NCI-H774 (cell line): ENCODE results near the gene EFNA2.

Experiments
- DNase-seq: peaks from one replicate; lab custom pipeline; 2025; lab: John Stamatoyannopoulos, UW

EFNA2 gene

GRCh38 chr19:1249298-1249989 is 36.2 kb upstream of the EFNA2 start:
- DNase-seq = peak; percentile 91

GRCh38 chr19:1249990-1250436 is 35.7 kb upstream of the EFNA2 start:
- DNase-seq = no peak

DNA sequence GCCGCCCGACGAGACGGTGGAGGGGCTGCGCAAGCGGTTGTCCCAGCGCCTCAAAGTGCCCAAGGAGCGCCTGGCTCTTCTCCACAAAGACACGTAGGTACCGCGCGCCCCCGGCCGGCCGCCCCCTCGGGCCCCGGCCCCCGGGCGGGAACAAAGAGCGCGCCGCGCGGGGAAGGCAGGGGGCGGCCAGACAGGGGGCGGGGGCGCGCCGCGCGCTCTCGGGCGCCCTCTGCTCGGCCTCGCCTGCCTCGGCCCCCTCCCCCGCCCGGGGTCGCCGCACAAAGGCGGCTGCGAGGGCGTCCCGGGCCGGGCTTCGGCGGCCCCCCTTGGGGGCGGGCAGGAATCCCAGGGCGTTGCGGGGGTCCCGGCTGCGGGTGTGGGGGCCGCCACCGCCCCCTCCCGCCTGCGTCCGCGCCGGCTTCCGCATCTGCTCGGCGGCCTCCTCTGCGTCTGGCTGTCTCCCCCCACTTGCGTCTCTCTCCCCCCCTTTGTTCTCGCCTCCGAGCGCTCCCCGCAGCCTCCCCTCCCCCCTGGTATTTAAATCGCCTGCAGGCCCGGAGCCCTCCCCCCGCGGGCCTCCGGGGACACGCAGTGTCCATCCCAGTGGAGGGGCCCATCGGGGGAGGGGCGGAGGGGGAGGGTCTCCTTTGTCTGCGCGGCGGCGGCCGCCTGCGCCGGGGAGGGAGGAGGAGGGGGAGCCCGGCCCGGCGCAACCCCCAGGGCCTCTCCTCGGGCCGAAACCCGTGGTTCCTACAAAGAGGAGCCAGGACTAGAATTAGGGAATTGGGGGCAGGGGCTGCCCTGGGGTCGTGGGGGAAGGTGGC is 35.0 kb upstream of the EFNA2 start:
- no peak for DNase-seq

GRCh38 chr19:1251330-1252220 is 34.1 kb upstream of the EFNA2 start:
- no peak for DNase-seq

DNA sequence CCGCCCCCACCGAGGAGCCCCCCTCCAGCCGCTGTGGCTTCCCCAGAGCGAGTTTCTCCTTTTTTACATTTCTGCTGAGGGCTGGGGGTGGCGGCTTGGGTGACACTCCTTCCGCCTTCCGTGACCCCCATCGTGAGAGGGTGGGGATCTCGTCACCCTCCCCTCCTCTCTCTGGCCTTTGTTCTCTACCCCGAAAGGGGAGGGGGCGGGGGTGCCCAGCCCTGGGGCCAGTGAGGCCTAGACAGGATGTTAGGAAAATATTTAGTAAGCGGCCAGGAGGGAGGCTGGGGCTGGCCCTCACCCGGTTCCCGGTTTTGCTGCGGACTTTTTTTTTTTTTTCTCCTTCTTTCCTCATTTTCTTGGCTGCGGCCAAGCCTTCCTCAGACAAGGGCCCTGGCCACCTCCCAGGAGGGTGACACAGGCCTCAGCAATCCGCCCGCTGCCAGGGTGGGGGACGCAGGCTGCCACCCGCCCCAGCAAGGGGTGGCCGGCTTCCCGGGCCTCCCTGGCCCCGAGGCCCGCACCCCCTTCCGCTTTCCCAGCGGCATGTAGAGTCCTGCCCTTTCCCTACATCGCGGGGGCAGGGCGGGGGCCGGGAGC is 33.4 kb upstream of the EFNA2 start:
- DNase-seq = no peak

DNA sequence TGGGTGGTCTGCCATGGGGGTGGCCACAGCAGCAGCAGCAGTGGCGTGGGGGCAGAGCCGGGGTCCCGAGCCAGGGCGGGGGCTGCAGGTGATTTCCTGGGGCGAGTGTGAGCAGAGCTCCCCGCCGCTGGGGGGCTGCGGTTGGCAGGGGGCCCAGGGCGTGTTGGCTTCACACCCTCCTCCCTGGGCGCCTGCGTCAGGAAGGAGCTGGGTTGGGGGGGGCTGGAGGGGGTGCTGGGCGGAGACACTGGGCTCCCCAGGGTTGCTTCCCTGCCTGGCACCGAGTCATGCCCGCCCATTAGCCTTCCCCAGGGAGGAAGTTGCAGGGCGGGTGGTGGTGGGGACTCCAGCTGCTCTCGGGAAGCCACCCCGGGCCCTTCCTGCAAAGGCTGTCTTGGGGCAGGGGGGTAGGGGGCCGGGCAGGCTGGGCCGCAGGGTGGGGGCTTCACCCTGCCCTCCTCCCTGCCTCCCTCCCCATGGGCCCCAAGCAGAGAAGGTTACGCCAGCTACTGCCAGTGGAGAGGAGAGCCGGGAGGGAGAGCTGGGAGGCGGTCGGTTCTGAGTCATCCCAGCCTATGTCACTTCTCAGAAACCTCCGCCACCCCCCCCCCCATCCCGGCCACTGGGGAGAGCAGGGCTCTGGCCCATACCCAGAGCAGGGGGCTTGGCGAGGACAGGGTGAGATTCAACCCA is 32.7 kb upstream of the EFNA2 start:
- no peak for DNase-seq

- DNase-seq = no peak
These were observed 32.1 kb upstream of the EFNA2 start for GRCh38 chr19:1253514-1254080.

DNA sequence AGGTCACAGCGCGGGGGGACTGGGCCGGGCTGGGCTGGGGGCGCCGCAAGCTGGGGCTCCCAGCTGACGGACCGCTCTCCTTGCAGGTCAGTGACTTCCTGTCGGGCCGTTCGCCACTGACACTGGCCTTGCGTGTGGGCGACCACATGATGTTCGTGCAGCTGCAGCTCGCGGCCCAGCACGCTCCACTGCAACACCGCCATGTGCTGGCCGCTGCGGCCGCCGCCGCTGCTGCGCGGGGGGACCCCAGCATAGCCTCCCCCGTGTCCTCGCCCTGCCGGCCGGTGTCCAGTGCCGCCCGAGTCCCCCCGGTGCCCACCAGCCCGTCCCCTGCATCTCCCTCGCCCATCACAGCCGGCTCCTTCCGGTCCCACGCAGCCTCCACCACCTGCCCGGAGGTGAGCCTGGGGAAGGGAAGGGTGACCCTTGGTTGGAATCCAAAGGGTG is 31.6 kb upstream of the EFNA2 start:
- DNase-seq = no peak

DNA sequence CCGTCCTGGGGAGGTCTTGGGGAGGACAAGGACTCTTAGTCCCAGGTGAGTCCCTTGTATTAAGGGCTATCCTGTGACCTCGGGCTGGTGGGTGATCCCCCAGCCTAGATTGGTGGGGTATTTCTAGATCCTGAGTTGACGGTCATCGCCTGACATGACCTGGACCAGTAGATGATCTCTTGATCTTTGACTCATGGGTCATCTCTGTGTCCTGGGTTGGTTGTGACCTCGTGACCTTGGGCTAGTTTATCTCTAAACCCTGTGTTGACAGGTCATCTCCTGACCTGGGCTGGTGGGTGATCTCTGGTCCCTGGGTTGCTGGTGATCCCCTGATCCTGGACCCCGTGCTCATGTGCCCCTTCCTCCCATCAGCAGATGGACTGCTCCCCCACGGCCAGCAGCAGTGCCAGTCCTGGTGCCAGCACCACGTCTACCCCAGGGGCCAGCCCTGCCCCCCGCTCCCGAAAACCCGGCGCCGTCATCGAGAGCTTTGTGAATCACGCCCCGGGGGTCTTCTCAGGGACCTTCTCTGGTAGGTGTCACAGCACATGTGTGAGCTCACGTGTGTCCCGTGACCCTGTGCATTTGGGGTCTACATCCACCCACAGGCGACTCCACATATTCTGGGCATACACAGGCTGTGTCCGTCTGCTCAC is 31.0 kb upstream of the EFNA2 start:
- DNase-seq = no peak

DNA sequence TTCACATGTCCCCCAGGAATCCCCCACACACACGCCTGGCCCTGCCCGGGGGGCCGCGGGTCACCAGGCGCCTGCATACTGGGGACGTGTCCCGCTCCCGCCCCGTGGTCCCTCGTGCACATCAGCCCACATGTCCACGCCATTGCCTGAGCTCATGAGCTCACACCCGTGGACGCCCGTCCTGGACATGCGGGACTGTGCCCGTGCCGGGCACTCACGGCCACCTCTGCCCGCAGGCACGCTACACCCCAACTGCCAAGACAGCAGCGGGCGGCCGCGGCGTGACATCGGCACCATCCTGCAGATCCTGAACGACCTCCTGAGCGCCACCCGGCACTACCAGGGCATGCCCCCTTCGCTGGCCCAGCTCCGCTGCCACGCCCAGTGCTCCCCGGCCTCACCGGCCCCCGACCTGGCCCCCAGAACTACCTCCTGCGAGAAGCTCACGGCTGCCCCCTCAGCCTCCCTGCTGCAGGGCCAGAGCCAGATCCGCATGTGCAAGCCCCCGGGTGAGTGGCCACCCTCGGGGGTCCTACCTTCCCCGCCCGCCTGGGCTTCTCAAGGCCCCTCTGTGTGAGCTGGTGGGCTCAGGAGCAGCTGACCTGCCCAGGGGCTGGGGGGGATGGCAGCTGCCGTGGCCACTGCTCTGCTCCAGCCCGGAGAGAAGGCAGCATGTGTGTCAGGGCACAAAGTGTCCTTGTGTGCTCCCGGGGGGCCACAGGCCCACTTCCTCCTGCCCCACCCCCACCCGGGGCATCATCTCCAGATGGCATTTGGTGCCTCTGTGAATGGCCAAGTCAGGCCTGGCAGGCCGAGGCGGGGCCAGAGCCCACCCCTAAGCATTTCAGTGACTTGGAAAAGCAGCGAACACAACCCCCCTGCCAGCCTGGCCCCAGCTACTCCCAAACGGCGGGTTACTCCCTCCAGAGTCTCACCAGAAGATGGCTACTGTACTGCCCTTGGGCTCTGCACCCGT is 30.2 kb upstream of the EFNA2 start:
- no peak for DNase-seq

DNA sequence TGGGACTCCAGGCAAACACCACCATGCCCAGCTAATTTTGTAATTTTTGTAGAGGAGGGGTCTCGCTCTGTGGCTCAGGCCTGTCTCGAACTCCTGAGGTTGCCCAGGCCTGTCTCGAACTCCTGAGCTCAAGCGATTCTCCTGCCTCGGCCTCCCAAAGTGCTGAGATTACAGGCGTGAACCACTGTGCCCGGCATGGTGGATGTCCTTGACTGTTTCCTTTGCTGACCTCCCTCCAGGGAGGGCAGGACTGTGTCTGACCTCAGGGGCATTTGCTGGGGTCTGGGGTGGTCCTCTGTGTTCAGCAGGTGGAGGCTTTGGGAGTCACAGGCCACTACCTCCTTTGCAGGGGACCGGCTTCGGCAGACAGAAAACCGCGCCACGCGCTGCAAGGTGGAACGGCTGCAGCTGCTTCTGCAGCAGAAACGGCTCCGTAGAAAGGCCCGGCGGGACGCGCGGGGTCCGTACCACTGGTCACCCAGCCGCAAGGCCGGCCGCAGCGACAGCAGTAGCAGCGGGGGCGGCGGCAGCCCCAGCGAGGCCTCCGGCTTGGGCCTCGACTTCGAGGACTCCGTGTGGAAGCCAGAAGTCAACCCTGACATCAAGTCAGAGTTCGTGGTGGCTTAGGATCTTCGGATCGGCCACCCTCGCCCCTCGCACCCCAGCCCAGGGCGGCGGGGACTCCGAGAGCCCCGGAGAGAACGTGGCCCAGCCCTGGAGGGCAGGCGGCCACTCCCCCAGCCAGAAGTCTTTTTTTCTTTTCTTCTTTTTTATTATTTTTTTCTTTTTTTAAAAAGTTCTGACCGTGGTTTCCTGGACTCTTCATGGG is 28.8 kb upstream of the EFNA2 start:
- no peak for DNase-seq

DNA sequence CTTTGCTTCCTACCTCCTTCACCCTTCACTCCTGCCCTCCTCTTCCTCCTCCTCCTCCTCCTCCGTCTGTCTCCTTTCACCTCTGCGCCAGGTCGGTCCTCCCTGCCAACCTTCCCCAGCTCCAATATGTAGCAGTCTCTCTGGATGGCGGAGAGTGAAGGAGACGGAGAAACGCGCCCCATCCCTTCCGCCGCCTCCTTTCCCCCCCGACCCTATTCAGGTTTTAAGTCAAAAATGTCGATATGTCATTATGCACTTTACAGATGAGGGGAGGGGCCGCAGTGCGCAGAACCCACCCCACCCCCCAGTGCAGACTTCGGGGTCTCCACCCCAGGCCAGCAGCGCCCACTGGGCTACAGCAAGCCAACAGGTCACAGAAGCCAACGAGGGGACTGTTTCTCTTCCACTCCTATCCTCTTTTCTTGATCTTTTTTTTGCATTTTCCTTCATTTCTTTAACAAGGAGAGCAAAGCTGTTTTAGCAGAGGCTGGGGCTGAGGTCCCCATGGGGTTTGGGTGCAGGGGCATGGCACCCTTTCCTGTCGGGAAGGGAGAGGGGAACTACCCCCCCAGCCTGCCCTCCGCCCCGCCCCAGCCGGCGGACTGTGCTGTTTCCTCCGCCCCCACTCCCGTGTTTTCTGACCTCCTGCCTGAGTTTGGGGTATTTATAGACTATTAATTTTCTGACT is 28.1 kb upstream of the EFNA2 start:
- no peak for DNase-seq

DNA sequence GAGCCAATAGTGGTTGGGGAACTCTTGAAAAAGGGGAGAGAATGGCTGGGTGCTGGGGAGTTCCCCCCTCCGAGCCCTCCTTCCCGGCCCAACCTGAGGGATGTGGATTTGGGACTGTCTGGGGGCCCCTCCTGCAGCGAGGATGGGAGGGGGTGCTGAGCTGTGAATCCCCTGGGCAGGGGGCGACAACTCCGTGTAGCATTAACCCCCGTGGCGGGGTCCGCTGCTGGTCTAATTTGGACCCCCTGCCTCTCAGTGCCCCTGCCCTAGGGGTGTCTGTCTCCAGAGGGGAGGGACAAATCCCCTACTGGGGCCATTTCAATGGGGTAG is 27.5 kb upstream of the EFNA2 start:
- DNase-seq = no peak

GRCh38 chr19:1258707-1259205 is 26.9 kb upstream of the EFNA2 start:
- no peak for DNase-seq

- peak; percentile 51 for DNase-seq
These were observed 26.3 kb upstream of the EFNA2 start for GRCh38 chr19:1259206-1259875.

GRCh38 chr19:1259876-1260748 is 25.6 kb upstream of the EFNA2 start:
- no peak for DNase-seq
